Neuronal stem cell (in vitro differentiated cells): ENCODE results near the gene FARS2.

Experiments
- DNase-seq: peaks from one replicate; pipeline ENCODE4 v3.0.0-alpha.2; 2013; ENCODE audit warnings: low spot score
- H2AFZ ChIP-seq: one replicate; pipeline ENCODE4 v1.6.1; 2013; ENCODE audit warnings: mild to moderate bottlenecking, low read length, inconsistent platforms
- H2AK5ac ChIP-seq: 2 replicates; pipeline ENCODE4 v1.6.1; 2013; ENCODE audit warnings: low read depth, mild to moderate bottlenecking, inconsistent platforms, low read length, moderate library complexity, mixed read lengths
- H2BK120ac ChIP-seq: 2 replicates; pipeline ENCODE4 v1.6.1; 2013; ENCODE audit warnings: low read depth, mild to moderate bottlenecking, inconsistent platforms, low read length, moderate library complexity, mixed read lengths
- H2BK12ac ChIP-seq: one replicate; pipeline ENCODE4 v1.6.1; 2013; ENCODE audit warnings: low read length, inconsistent platforms
- H2BK15ac ChIP-seq: 2 replicates; pipeline ENCODE4 v1.6.1; 2013; ENCODE audit warnings: mild to moderate bottlenecking, low read length, inconsistent platforms, mixed read lengths
- H2BK5ac ChIP-seq: one replicate; pipeline ENCODE4 v1.6.1; 2013; ENCODE audit warnings: inconsistent platforms, mild to moderate bottlenecking, low read length, moderate library complexity
- H3K14ac ChIP-seq: one replicate; pipeline ENCODE4 v1.6.1; 2013; ENCODE audit warnings: low read length, inconsistent platforms
- H3K18ac ChIP-seq: 2 replicates; pipeline ENCODE4 v1.6.1; 2013; ENCODE audit warnings: low read length, inconsistent platforms
- H3K23ac ChIP-seq: 2 replicates; pipeline ENCODE4 v1.6.1; 2013; ENCODE audit warnings: low read depth, mild to moderate bottlenecking, mixed read lengths, low read length, inconsistent platforms; ENCODE audit not compliant: poor library complexity
- H3K27ac ChIP-seq: replicated peaks from 3 replicates; pipeline ENCODE4 v1.5.1; 2013; ENCODE audit warnings: low read length, inconsistent platforms
- H3K27me3 ChIP-seq, 3 experiments: 2 replicates each; pipeline ENCODE4 v1.6.1; 2013; ENCODE audit warnings: low read length in 3 of 3, mild to moderate bottlenecking in 2 of 3, inconsistent platforms in 1 of 3, low read depth in 1 of 3, mixed read lengths in 1 of 3, moderate library complexity in 1 of 3; ENCODE audit not compliant: control insufficient read depth in 3 of 3, insufficient read depth in 3 of 3
- H3K36me3 ChIP-seq, 2 donors: replicated peaks in 1 of 2; 2 replicates each; pipeline ENCODE4 v1.6.1; 2013; ENCODE audit warnings: low read length in 2 of 2; ENCODE audit not compliant: control insufficient read depth in 2 of 2, insufficient read depth in 2 of 2
- H3K4ac ChIP-seq: 2 replicates; pipeline ENCODE4 v1.6.1; 2013; ENCODE audit warnings: inconsistent platforms, mild to moderate bottlenecking, low read length, moderate library complexity
- H3K4me1 ChIP-seq, 2 donors: 1 replicate in 1 of 2; 2 replicates in 1 of 2; pipeline ENCODE4 v1.6.1; 2013; ENCODE audit warnings: low read length in 2 of 2, low read depth in 1 of 2; ENCODE audit not compliant: control insufficient read depth in 2 of 2, insufficient read depth in 1 of 2
- H3K4me2 ChIP-seq: one replicate; pipeline ENCODE4 v1.6.1; 2013; ENCODE audit warnings: mild to moderate bottlenecking, low read length, inconsistent platforms; ENCODE audit not compliant: insufficient read depth, poor library complexity, severe bottlenecking
- H3K4me3 ChIP-seq, 2 donors: 2 replicates each; pipeline ENCODE4 v1.5.1; 2013; ENCODE audit warnings: low read length in 2 of 2, mild to moderate bottlenecking in 2 of 2, inconsistent platforms in 1 of 2, moderate library complexity in 1 of 2
- H3K79me1 ChIP-seq: one replicate; pipeline ENCODE4 v1.6.1; 2013; ENCODE audit warnings: low read depth, mild to moderate bottlenecking, inconsistent platforms, low read length, moderate library complexity
- H3K9ac ChIP-seq: one replicate; pipeline ENCODE4 v1.6.1; 2013; ENCODE audit warnings: mild to moderate bottlenecking, low read depth, low read length, inconsistent platforms; ENCODE audit not compliant: poor library complexity
- H3K9me3 ChIP-seq, 2 donors: replicated peaks in 1 of 2; 2 replicates each; pipeline versions ENCODE3 to v1.6.1; 2013; ENCODE audit warnings: low read length in 2 of 2, mild to moderate bottlenecking in 2 of 2, inconsistent platforms in 1 of 2, low read depth in 1 of 2, mixed read lengths in 1 of 2, moderate library complexity in 1 of 2; ENCODE audit not compliant: control insufficient read depth in 2 of 2, insufficient read depth in 1 of 2
- H4K8ac ChIP-seq: one replicate; pipeline ENCODE4 v1.6.1; 2013; ENCODE audit warnings: low read depth, mild to moderate bottlenecking, inconsistent platforms, low read length, moderate library complexity
- H4K91ac ChIP-seq: one replicate; pipeline ENCODE4 v1.6.1; 2013; ENCODE audit warnings: low read length, low read depth, mild to moderate bottlenecking, inconsistent platforms; ENCODE audit not compliant: poor library complexity
- WGBS, 2 donors: extraction: QIAGEN DNeasy Blood & Tissue Kit; methylation state at CpG; one replicate each; pipeline ENCODE4 v1.1.7; 2013; ENCODE audit warnings: missing lambda C conversion rate in 2 of 2, mixed read lengths in 1 of 2; ENCODE audit not compliant: insufficient read length in 2 of 2, insufficient replicate concordance in 1 of 2; ENCODE audit errors: extremely low coverage in 2 of 2; 5-methylcytosine and 5-hydroxymethylcytosine counted together

Gene FARS2

GRCh38 chr6:5781019-5781418 is 519.7 kb downstream of the FARS2 start:
- H2BK15ac ChIP-seq = no peak overlapping the region
- H2BK5ac ChIP-seq = no peak overlapping the region
- H3K18ac ChIP-seq = no peak overlapping the region
- H3K4ac ChIP-seq = no peak overlapping the region
- H3K4me2 ChIP-seq = no peak overlapping the region
- H4K91ac ChIP-seq = no peak overlapping the region
- no peak overlapping the region for H3K23ac ChIP-seq
- no peaks in the 10 kb centered on the region for H3K79me1 ChIP-seq
- WGBS, 2 donors = no CpG with 5 or more reads among the region's 6 CpGs
- H3K27me3 ChIP-seq = no peaks in the 10 kb centered on the region
- H4K8ac ChIP-seq = no peak overlapping the region
- H3K14ac ChIP-seq = no peak overlapping the region
- peaks cover 3 to 6% of the 10 kb centered on the region in 2 donors for H3K4me1 ChIP-seq
- H2BK12ac ChIP-seq = no peak overlapping the region
- no peak overlapping the region for H2AFZ ChIP-seq
- no peak for DNase-seq
- H3K27ac ChIP-seq = no peak overlapping the region
- H3K9ac ChIP-seq = no peak overlapping the region
- H2BK120ac ChIP-seq = no peak overlapping the region
- no peak overlapping the region for H2AK5ac ChIP-seq
- H3K36me3 ChIP-seq = no peaks in the 10 kb centered on the region
- no peaks in the 10 kb centered on the region for H3K9me3 ChIP-seq
- H3K4me3 ChIP-seq = no peak overlapping the region

- H3K27ac ChIP-seq = no peak overlapping the region
- no peaks in the 10 kb centered on the region for H3K9me3 ChIP-seq
- no CpG with 5 or more reads among the region's 17 CpGs for WGBS, 2 donors
- H2BK15ac ChIP-seq = no peak overlapping the region
- H4K91ac ChIP-seq = no peak overlapping the region
- H3K23ac ChIP-seq = no peak overlapping the region
- DNase-seq = no peak
- no peak overlapping the region for H2BK12ac ChIP-seq
- peaks cover 9 to 11% of the 10 kb centered on the region in 2 donors for H3K4me1 ChIP-seq
- H2AFZ ChIP-seq = no peak overlapping the region
- no peak overlapping the region for H4K8ac ChIP-seq
- peak overlapping the region; percentile 30 for H3K9ac ChIP-seq
- peak overlapping the region; percentile 82 for H3K18ac ChIP-seq
- no peak overlapping the region for H2BK120ac ChIP-seq
- peak overlapping the region; percentile 26 for H2BK5ac ChIP-seq
- no peaks in the 10 kb centered on the region for H3K27me3 ChIP-seq
- H3K4ac ChIP-seq = no peak overlapping the region
- H3K4me3 ChIP-seq = no peak overlapping the region
- no peaks in the 10 kb centered on the region for H3K79me1 ChIP-seq
- no peak overlapping the region for H2AK5ac ChIP-seq
- peak overlapping the region; percentile 28 for H3K14ac ChIP-seq
- H3K4me2 ChIP-seq = no peak overlapping the region
- H3K36me3 ChIP-seq = no peaks in the 10 kb centered on the region
Observed at GRCh38 chr6:5781966-5782556, 520.7 kb downstream of the FARS2 start.

- peak overlapping the region; percentile 10 for H3K9ac ChIP-seq
- no peak overlapping the region for H2AFZ ChIP-seq
- H3K4me2 ChIP-seq = no peak overlapping the region
- H2BK120ac ChIP-seq = no peak overlapping the region
- H3K4me1 ChIP-seq = peaks cover 9 to 15% of the 10 kb centered on the region in 2 donors
- H3K4ac ChIP-seq = no peak overlapping the region
- H3K18ac ChIP-seq = peak overlapping the region; percentile 84
- no peak overlapping the region for H2BK5ac ChIP-seq
- H4K8ac ChIP-seq = no peak overlapping the region
- no peak overlapping the region for H4K91ac ChIP-seq
- H2BK12ac ChIP-seq = no peak overlapping the region
- H3K4me3 ChIP-seq = peak overlapping the region in 1 of 2 donors; percentile 39
- no peak for DNase-seq
- peak overlapping the region; percentile 40 for H3K23ac ChIP-seq
- H3K79me1 ChIP-seq = no peaks in the 10 kb centered on the region
- H3K14ac ChIP-seq = no peak overlapping the region
- peak overlapping the region; percentile 86 for H2AK5ac ChIP-seq
- no peaks in the 10 kb centered on the region for H3K36me3 ChIP-seq
- H2BK15ac ChIP-seq = peak overlapping the region; percentile 15
- WGBS, 2 donors = no CpG with 5 or more reads among the region's 26 CpGs
- H3K9me3 ChIP-seq = no peaks in the 10 kb centered on the region
- H3K27me3 ChIP-seq = no peaks in the 10 kb centered on the region
- H3K27ac ChIP-seq = no peak overlapping the region
Observed at GRCh38 chr6:5782783-5783547, 521.7 kb downstream of the FARS2 start.

- no peaks in the 10 kb centered on the region for H3K27me3 ChIP-seq
- H3K9ac ChIP-seq = no peak overlapping the region
- H3K18ac ChIP-seq = no peak overlapping the region
- no peak for DNase-seq
- H3K23ac ChIP-seq = no peak overlapping the region
- H3K14ac ChIP-seq = no peak overlapping the region
- no peak overlapping the region for H3K4me2 ChIP-seq
- no peak overlapping the region for H3K4me3 ChIP-seq
- no peak overlapping the region for H3K27ac ChIP-seq
- H2AFZ ChIP-seq = no peak overlapping the region
- no peak overlapping the region for H4K91ac ChIP-seq
- no peak overlapping the region for H2BK5ac ChIP-seq
- H2BK15ac ChIP-seq = no peak overlapping the region
- no peak overlapping the region for H2AK5ac ChIP-seq
- H3K9me3 ChIP-seq = no peaks in the 10 kb centered on the region
- no peak overlapping the region for H2BK120ac ChIP-seq
- no peaks in the 10 kb centered on the region for H3K36me3 ChIP-seq
- H2BK12ac ChIP-seq = no peak overlapping the region
- H3K4ac ChIP-seq = no peak overlapping the region
- H3K4me1 ChIP-seq = peaks cover 9 to 15% of the 10 kb centered on the region in 2 donors
- no peaks in the 10 kb centered on the region for H3K79me1 ChIP-seq
- WGBS, 2 donors = no CpG with 5 or more reads among the region's 19 CpGs
- H4K8ac ChIP-seq = no peak overlapping the region
Observed at GRCh38 chr6:5783584-5784089, 522.3 kb downstream of the FARS2 start.
